ENCODE measurements around the gene THADA. TPM values are rescaled to one million over a fixed set of nuclear protein-coding genes. Genes with fewer than 3 reads are reported as not detected.

The THADA gene
- total RNA-seq, 1 experiment from 2014 or later, result 35.7 TPM

- peaks cover 7% of the 10 kb centered on the region for H3K36me3 ChIP-seq
- no peak overlapping the region for H3K27ac ChIP-seq
- no peak for DNase-seq
- H3K27me3 ChIP-seq, result no peaks in the 10 kb centered on the region
- H3K4me3 ChIP-seq, result no peak overlapping the region
- peaks cover 6% of the 10 kb centered on the region for H3K4me1 ChIP-seq
- H3K9me3 ChIP-seq (replicated peaks), result no peaks in the 10 kb centered on the region
Measured at GRCh38 chr2:43515807-43516497, 79.9 kb downstream of the THADA start.

GRCh38 chr2:43515248-43515647 lies 80.6 kb downstream of the THADA start:
- H3K36me3 ChIP-seq, result peaks cover 7% of the 10 kb centered on the region
- H3K9me3 ChIP-seq (replicated peaks), result no peaks in the 10 kb centered on the region
- H3K4me3 ChIP-seq, result no peak overlapping the region
- no peak for DNase-seq
- no peaks in the 10 kb centered on the region for H3K27me3 ChIP-seq
- no peak overlapping the region for H3K27ac ChIP-seq
- peaks cover 6% of the 10 kb centered on the region for H3K4me1 ChIP-seq

- peaks cover 7% of the 10 kb centered on the region for H3K36me3 ChIP-seq
- no peak overlapping the region for H3K4me3 ChIP-seq
- H3K27ac ChIP-seq, result no peak overlapping the region
- peaks cover 6% of the 10 kb centered on the region for H3K4me1 ChIP-seq
- no peak for DNase-seq
- no peaks in the 10 kb centered on the region for H3K27me3 ChIP-seq
- no peaks in the 10 kb centered on the region for H3K9me3 ChIP-seq (replicated peaks)
Measured at GRCh38 chr2:43513796-43514195, 82.0 kb downstream of the THADA start.

- no peaks in the 10 kb centered on the region for H3K27me3 ChIP-seq
- peaks cover 4% of the 10 kb centered on the region for H3K4me1 ChIP-seq
- H3K27ac ChIP-seq, result no peak overlapping the region
- peaks cover 7% of the 10 kb centered on the region for H3K36me3 ChIP-seq
- no peak overlapping the region for H3K4me3 ChIP-seq
- DNase-seq, result no peak
- no peaks in the 10 kb centered on the region for H3K9me3 ChIP-seq (replicated peaks)
Measured at GRCh38 chr2:43513216-43513615, 82.6 kb downstream of the THADA start.

- Histone ChIP-seq H3K36me3 (peaks cover 7% of the 10 kb centered on the region), H3K4me3 (no peak overlapping the region), H3K9me3 (replicated peaks) (no peaks in the 10 kb centered on the region), H3K27ac (no peak overlapping the region), H3K4me1 (no peaks in the 10 kb centered on the region), H3K27me3 (no peaks in the 10 kb centered on the region)
- no peak for DNase-seq
Measured at GRCh38 chr2:43511199-43511598, 84.6 kb downstream of the THADA start.

- no peak for DNase-seq
- Histone ChIP-seq H3K9me3 (replicated peaks) (no peaks in the 10 kb centered on the region), H3K27me3 (no peaks in the 10 kb centered on the region), H3K4me3 (no peak overlapping the region), H3K36me3 (peaks cover 9% of the 10 kb centered on the region), H3K27ac (no peak overlapping the region), H3K4me1 (no peaks in the 10 kb centered on the region)
Measured at GRCh38 chr2:43509886-43510285, 86.0 kb downstream of the THADA start.

GRCh38 chr2:43508209-43508608 lies 87.6 kb downstream of the THADA start:
- Histone ChIP-seq H3K4me3 (no peak overlapping the region), H3K4me1 (no peaks in the 10 kb centered on the region), H3K27ac (no peak overlapping the region), H3K36me3 (peaks cover 11% of the 10 kb centered on the region), H3K27me3 (no peaks in the 10 kb centered on the region), H3K9me3 (replicated peaks) (no peaks in the 10 kb centered on the region)
- DNase-seq, result no peak

- H3K27me3 ChIP-seq, result no peaks in the 10 kb centered on the region
- no peaks in the 10 kb centered on the region for H3K9me3 ChIP-seq (replicated peaks)
- H3K36me3 ChIP-seq, result peaks cover 11% of the 10 kb centered on the region
- H3K4me1 ChIP-seq, result no peaks in the 10 kb centered on the region
- no peak for DNase-seq
- H3K27ac ChIP-seq, result no peak overlapping the region
- no peak overlapping the region for H3K4me3 ChIP-seq
Measured at GRCh38 chr2:43507137-43507536, 88.7 kb downstream of the THADA start.

GRCh38 chr2:43495727-43496126 lies 100.1 kb downstream of the THADA start:
- H3K27me3 ChIP-seq, result no peaks in the 10 kb centered on the region
- no peaks in the 10 kb centered on the region for H3K9me3 ChIP-seq (replicated peaks)
- H3K36me3 ChIP-seq, result peaks cover 8% of the 10 kb centered on the region
- H3K27ac ChIP-seq, result no peak overlapping the region
- DNase-seq, result no peak
- peaks cover 6% of the 10 kb centered on the region; the same call in 1 of the 2 replicates for H3K4me1 ChIP-seq
- no peak overlapping the region for H3K4me3 ChIP-seq

GRCh38 chr2:43493954-43494353 lies 101.9 kb downstream of the THADA start:
- DNase-seq, result peak; percentile 17 to 45
- Histone ChIP-seq H3K9me3 (replicated peaks) (no peaks in the 10 kb centered on the region), H3K36me3 (peaks cover 8% of the 10 kb centered on the region), H3K4me3 (no peak overlapping the region), H3K27ac (no peak overlapping the region), H3K27me3 (no peaks in the 10 kb centered on the region), H3K4me1 (peaks cover 6% of the 10 kb centered on the region; the same call in 1 of the 2 replicates)

- Histone ChIP-seq H3K27me3 (no peaks in the 10 kb centered on the region), H3K36me3 (no peaks in the 10 kb centered on the region), H3K4me3 (no peak overlapping the region), H3K9me3 (replicated peaks) (no peaks in the 10 kb centered on the region), H3K27ac (no peak overlapping the region), H3K4me1 (peaks cover 6% of the 10 kb centered on the region; the same call in 1 of the 2 replicates)
- DNase-seq, result no peak
Measured at GRCh38 chr2:43491065-43491639, 104.7 kb downstream of the THADA start.

- H3K9me3 ChIP-seq (replicated peaks), result no peaks in the 10 kb centered on the region
- peaks cover 6% of the 10 kb centered on the region; the same call in 1 of the 2 replicates for H3K4me1 ChIP-seq
- no peak overlapping the region for H3K27ac ChIP-seq
- DNase-seq, result no peak
- H3K36me3 ChIP-seq, result no peaks in the 10 kb centered on the region
- H3K4me3 ChIP-seq, result no peak overlapping the region
- no peaks in the 10 kb centered on the region for H3K27me3 ChIP-seq
Measured at GRCh38 chr2:43490252-43490786, 105.5 kb downstream of the THADA start.

GRCh38 chr2:43488737-43489136 lies 107.1 kb downstream of the THADA start:
- no peaks in the 10 kb centered on the region for H3K9me3 ChIP-seq (replicated peaks)
- no peak for DNase-seq
- H3K4me3 ChIP-seq, result no peak overlapping the region
- no peaks in the 10 kb centered on the region for H3K36me3 ChIP-seq
- no peaks in the 10 kb centered on the region for H3K27me3 ChIP-seq
- H3K27ac ChIP-seq, result no peak overlapping the region
- H3K4me1 ChIP-seq, result peaks cover under 1% of the 10 kb centered on the region; the same call in 1 of the 2 replicates

- Histone ChIP-seq H3K9me3 (replicated peaks) (no peaks in the 10 kb centered on the region), H3K4me1 (no peaks in the 10 kb centered on the region), H3K36me3 (no peaks in the 10 kb centered on the region), H3K27ac (no peak overlapping the region), H3K27me3 (no peaks in the 10 kb centered on the region), H3K4me3 (no peak overlapping the region)
- peak in 1 of 2 experiments; percentile 11 for DNase-seq
Measured at GRCh38 chr2:43486603-43487002, 109.2 kb downstream of the THADA start.

GRCh38 chr2:43484323-43484930 lies 111.4 kb downstream of the THADA start:
- Histone ChIP-seq H3K27ac (no peak overlapping the region), H3K4me3 (no peak overlapping the region), H3K4me1 (no peaks in the 10 kb centered on the region), H3K27me3 (no peaks in the 10 kb centered on the region), H3K9me3 (replicated peaks) (no peaks in the 10 kb centered on the region), H3K36me3 (no peaks in the 10 kb centered on the region)
- peak; percentile 27 to 84 for DNase-seq

Measured in SJCRH30 (cell line).